T47D (cell line): ENCODE data around the gene DKC1.
A peak's percentile ranks its signal among the peaks of the same experiment; 100 is the strongest.

Experiments
- DNase-seq, 2 experiments: peaks; one replicate each; pipeline versions ENCODE4 v3.0.0 to v3.0.0-alpha.2; 2011 to 2012; ENCODE audit warnings: low read depth in 1 of 2, low spot score in 1 of 2
- JUND ChIP-seq: IDR thresholded peaks from 2 replicates; pipeline ENCODE4 v1.6.1; 2012; ENCODE audit warnings: low read depth
- in situ Hi-C: cut with HindIII; loops from 2 replicates; pipeline ENCODE4 v1.10.0; 2016; ENCODE audit warnings: low sequenced_read_pairs, low pct_unique_long_range_greater_than_20kb

Gene DKC1

DNA sequence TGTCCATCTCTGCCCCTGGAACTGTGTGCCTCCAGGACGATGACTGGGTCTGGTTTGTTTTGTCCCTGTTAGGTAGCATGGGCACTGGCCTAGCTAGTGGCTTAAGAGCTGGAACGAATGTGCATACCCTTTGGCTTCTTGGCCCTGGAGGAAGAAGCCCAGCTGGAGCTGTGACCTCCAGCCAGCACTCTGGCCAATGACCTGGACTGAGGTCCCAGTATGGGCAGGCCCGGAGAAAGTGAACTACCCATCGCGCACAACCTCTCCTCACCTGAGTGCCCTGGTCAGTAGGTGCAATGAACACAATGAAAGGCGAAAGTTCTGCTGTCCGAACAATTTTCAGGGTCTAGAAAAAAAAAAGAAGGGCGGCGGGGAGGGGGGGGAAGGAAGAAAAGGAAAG, 18.3 kb downstream of the DKC1 start:
- in situ Hi-C loops, result no loop called here
- DNase-seq, result no peak

GRCh38 chrX:154784149-154784995, 21.7 kb downstream of the DKC1 start:
- in situ Hi-C loops, result no loop called here
- DNase-seq, result no peak

More for the DNA sequence above, 18.3 kb downstream of the DKC1 start:
- TF ChIP-seq JUND, result no peak

DNA sequence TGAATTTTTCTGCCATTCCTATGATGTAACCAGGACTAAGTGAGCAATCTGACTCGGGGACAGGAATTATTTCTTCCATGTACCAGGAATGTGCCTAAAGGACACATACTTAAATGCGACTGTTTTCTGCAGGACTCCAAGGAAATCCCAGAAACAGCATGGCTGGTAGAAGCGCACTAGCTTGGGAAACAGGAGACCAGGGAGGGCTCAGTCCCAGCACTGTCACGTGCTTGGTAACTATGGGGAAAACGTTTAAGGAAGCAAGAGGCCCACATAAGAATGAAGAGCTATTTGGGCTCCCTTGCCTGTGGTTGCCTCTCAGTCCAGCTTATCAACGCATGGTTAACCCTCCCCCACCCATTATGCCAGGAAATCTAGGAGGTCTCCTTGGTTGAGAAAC, 23.1 kb downstream of the DKC1 start:
- TF ChIP-seq JUND, result no peak
- in situ Hi-C loops, result no loop called here
- DNase-seq, result no peak

More at GRCh38 chrX:154784149-154784995, 21.7 kb downstream of the DKC1 start:
- no peak for TF ChIP-seq JUND

DNA sequence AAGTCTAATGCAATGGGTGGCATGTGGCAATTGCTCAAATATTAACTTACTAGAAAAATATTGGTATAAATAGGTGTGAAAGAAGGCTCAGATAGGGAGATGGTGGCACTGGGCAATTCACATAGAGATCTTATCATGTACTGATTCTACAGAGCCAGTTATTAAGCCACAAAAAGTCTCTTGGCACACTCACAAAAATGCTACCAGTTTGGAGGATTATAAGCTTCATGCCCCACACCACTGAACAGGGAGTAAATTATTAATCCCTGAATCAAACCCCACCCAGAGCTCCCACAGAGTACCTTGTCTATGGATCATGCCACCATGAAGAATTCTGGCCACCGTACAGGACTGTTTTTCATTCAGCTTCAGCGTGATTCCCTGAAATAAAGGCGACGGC, 28.8 kb downstream of the DKC1 start:
- DNase-seq, result no peak
- no peak for TF ChIP-seq JUND
- in situ Hi-C loops, result no loop called here

DNA sequence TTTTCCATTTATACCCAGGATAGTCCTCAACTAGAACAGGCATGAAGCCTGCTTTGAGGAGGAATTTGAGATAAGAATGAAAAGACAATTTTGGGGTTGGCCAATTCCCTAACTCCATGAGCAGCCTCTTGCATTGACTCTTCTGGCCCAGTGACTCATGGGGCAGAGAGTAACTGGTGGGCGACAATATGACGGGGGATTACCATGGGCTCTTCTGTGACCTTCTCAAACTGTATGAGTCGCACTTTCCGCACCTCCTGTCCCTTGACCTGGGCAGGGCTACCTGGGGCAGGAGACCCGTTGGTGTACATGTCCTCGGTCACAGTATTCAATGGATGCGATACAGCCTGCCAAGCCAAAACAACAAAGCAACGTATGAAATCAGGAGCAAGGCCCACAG, 29.3 kb downstream of the DKC1 start:
- in situ Hi-C loops, result no loop called here
- TF ChIP-seq JUND, result no peak
- no peak for DNase-seq

DNA sequence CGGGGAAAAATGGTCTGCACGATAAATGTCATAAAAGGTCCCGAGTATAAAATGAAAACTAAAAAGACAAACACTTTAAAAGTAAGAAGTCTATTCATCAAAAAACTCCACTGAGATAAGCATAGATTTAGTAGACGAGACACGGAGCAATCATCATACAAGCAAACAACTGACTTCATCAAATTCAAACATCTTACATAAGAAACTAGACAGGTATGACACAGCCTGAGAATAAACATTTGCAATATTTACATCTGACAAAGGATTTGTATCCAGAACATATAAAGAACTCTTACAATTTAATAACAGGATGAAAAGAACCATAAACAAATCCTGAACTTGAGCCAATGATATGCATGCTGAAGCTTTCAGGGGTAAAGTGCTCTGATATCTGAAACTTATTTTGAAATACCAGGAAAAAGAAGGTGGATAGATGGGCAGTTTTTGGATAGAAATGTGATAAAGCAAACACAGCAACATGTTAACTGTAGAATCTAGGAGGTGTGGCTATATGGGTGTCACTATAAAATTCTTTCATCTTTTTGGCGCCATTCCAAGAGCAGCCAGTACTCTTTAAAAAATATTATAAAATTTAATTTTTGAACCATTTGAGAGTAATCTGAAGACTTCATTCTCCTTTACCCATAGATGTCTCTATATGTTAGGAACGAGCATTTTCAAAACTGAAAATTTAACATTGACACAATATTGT, 30.6 kb downstream of the DKC1 start:
- in situ Hi-C loops, result no loop called here
- DNase-seq, result no peak
- no peak for TF ChIP-seq JUND

DNA sequence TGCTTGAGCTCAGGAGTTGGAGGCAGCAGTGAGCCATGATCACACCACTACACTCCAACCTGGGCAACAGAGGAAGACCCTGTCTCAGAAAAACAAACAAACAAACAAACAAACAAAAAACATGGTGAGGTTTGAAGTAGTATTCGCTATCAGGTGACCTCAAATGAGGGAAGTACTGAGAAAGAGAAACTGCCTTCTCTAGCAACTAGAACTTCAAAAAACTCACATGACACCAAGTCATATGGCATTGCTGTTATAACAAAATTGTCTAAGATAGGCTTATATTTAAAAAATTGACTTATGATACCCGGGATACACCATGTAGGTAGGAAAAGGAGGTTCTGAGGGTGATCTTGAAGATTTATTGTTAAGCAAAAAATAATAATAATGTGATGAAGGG, 32.4 kb downstream of the DKC1 start:
- in situ Hi-C loops, result no loop called here
- TF ChIP-seq JUND, result no peak
- DNase-seq, result no peak

GRCh38 chrX:154797006-154797405, 34.3 kb downstream of the DKC1 start:
- no peak for DNase-seq
- TF ChIP-seq JUND, result no peak
- in situ Hi-C loops, result no loop called here

- peak in 1 of 2 experiments; percentile 2 for DNase-seq
- in situ Hi-C loops, result no loop called here
These were observed 37.1 kb downstream of the DKC1 start for GRCh38 chrX:154799556-154800348.

GRCh38 chrX:154800478-154801210, 38.0 kb downstream of the DKC1 start:
- no peak for DNase-seq
- TF ChIP-seq JUND, result no peak
- in situ Hi-C loops, result no loop called here

More at GRCh38 chrX:154799556-154800348, 37.1 kb downstream of the DKC1 start:
- TF ChIP-seq JUND, result no peak

DNA sequence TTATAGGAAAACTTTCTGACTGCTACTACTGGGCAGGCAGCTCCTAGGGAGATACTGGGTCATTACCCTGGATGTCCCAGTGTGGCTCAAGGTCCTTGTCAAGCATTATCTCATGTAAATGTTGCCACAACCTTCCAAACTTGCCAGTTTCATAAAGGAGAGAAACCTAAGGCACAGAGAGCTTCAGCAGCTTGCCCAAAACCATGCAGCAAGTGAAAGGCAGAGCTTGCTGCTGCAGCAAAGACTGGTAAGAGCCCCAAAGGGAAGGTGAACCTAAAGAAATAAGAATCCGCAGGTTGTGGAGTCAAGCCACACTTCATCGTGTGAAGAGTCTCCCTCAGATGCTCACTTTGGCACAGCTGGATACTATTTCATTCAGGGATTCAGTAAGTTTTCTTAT, 40.3 kb downstream of the DKC1 start:
- no peak for DNase-seq
- in situ Hi-C loops, result no loop called here
- no peak for TF ChIP-seq JUND
